Measurements from ENCODE around the gene GUCY2C. TPM values are rescaled to one million over a fixed set of nuclear protein-coding genes. Genes with fewer than 3 reads are reported as not detected.

GUCY2C gene
- total RNA-seq (not detected), total RNA-seq (0 to 0.32 (median 0) reads per million in 172 experiments)
- 0.01 TPM for polyA plus RNA-seq (2013, experiment 1 of 2)
- 0.01 TPM for polyA plus RNA-seq (2013, experiment 2 of 2)

DNA sequence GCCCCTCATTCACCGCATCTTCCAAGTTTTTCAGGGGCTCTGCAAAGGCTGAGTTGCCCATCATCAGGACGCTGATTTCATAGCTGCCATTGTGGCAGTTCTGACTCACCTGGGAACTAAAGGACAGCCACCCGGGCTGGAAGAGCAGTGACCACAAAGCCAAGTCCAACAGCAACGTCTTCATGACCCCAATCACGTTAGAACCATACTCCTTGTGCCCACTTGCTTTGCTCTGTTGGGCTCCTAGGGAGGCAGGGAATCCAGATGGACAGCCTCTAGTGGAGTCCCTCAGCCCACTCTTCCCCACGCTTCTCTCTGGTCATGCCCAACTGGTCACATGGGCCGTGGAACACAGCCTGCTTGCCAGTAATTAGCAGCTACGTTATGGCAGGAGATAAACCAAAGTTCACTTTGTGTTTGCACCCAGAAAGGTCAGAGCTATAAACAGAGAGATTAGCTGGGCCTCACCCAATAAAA, at the start of gene GUCY2C:
Gene GUCY2C, minus strand, starts transcription at position 335 of the 477 bp plus-strand sequence. Its CDS starts 151 bp downstream, at position 184.
- H3K4me1 ChIP-seq (ENCODE audit: insufficient read depth, low read length), result no peaks in the 10 kb centered on the region
- H3K9me3 ChIP-seq (ENCODE audit: control insufficient read depth in 1 of 2, insufficient read depth in 1 of 2, low read length in 2 of 2), result no peaks in the 10 kb centered on the region
- POLR2A ChIA-PET, result no interaction called here
- CTCF ChIA-PET, result no interaction called here
- ATAC-seq (ENCODE audit: poor library complexity) (no peak), DNase-seq (no peak)
- H3K36me3 ChIP-seq (ENCODE audit: insufficient read depth, low read length), result no peaks in the 10 kb centered on the region
- H3K4me3 ChIP-seq (ENCODE audit: low read length), result no peak within 1 kb of the TSS
- Mint-ChIP-seq H3K27me3 (peaks cover 8% of the 10 kb centered on the region), H3K36me3 (ENCODE audit: low read depth) (no peaks in the 10 kb centered on the region), H3K27ac (no peak within 1 kb of the TSS), H3K4me3 (no peak within 1 kb of the TSS), H3K9me3 (no peaks in the 10 kb centered on the region), H3K4me1 (ENCODE audit: low read depth) (no peaks in the 10 kb centered on the region)
- intact Hi-C loops (cut with DNase I, micrococcal nuclease), result no loop called here
- peaks cover 0 to 3% of the 10 kb centered on the region in 2 experiments for H3K27me3 ChIP-seq (ENCODE audit: control insufficient read depth in 1 of 2, insufficient read depth in 2 of 2, low read length in 2 of 2)
- no peak within 1 kb of the TSS for H3K27ac ChIP-seq (ENCODE audit: low read depth in 1 of 2, low read length in 2 of 2)
- TF ChIP-seq, protein P1, sequence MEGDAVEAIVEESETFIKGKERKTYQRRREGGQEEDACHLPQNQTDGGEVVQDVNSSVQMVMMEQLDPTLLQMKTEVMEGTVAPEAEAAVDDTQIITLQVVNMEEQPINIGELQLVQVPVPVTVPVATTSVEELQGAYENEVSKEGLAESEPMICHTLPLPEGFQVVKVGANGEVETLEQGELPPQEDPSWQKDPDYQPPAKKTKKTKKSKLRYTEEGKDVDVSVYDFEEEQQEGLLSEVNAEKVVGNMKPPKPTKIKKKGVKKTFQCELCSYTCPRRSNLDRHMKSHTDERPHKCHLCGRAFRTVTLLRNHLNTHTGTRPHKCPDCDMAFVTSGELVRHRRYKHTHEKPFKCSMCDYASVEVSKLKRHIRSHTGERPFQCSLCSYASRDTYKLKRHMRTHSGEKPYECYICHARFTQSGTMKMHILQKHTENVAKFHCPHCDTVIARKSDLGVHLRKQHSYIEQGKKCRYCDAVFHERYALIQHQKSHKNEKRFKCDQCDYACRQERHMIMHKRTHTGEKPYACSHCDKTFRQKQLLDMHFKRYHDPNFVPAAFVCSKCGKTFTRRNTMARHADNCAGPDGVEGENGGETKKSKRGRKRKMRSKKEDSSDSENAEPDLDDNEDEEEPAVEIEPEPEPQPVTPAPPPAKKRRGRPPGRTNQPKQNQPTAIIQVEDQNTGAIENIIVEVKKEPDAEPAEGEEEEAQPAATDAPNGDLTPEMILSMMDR (IDR thresholded peaks at IDR 0.05), result no peak

DNA sequence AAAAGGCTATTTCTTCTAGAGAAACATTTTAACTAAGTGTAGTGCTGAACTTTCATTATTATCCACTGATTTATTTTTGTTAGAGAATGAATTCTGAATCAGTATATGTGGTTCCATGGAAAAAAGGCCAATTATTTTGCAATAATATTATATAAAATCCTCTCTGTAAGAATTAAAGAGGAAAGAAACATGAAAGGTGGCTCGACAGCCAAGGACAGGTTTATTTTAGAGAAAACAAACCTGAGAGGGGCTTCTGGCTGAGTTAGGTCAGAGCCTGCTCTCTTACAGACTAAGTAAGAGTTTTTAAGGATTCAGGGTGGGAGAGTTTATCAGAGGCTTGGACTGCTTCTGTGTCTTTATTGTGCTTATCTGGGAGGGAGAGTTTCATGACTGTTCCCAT, 46.7 kb upstream of the GUCY2C start:
- Mint-ChIP-seq H3K4me1 (ENCODE audit: low read depth) (no peaks in the 10 kb centered on the region), H3K4me3 (no peak overlapping the region), H3K27ac (no peak overlapping the region), H3K36me3 (ENCODE audit: low read depth) (peaks cover 42% of the 10 kb centered on the region), H3K27me3 (no peaks in the 10 kb centered on the region), H3K9me3 (peaks cover 2% of the 10 kb centered on the region)
- peaks cover 2% of the 10 kb centered on the region for H3K36me3 ChIP-seq (ENCODE audit: insufficient read depth, low read length)
- intact Hi-C loops (cut with DNase I, micrococcal nuclease), result no loop called here
- TF ChIP-seq, protein P1 (IDR thresholded peaks at IDR 0.05), result no peak
- H3K27ac ChIP-seq (ENCODE audit: low read depth in 1 of 2, low read length in 2 of 2), result no peak overlapping the region
- POLR2A ChIA-PET, result interaction anchor here (0.7 kb wide), 1 partner anchor 41 kb away, joined by 3 read pairs; no protein-coding TSS in a partner anchor
- ATAC-seq (ENCODE audit: poor library complexity) (no peak), DNase-seq (no peak)
- no peaks in the 10 kb centered on the region for H3K9me3 ChIP-seq (ENCODE audit: control insufficient read depth in 1 of 2, insufficient read depth in 1 of 2, low read length in 2 of 2)
- no peak overlapping the region for H3K4me3 ChIP-seq (ENCODE audit: low read length)
- H3K4me1 ChIP-seq (ENCODE audit: insufficient read depth, low read length), result no peaks in the 10 kb centered on the region
- no peaks in the 10 kb centered on the region for H3K27me3 ChIP-seq (ENCODE audit: control insufficient read depth in 1 of 2, insufficient read depth in 2 of 2, low read length in 2 of 2)
- CTCF ChIA-PET, result no interaction called here

DNA sequence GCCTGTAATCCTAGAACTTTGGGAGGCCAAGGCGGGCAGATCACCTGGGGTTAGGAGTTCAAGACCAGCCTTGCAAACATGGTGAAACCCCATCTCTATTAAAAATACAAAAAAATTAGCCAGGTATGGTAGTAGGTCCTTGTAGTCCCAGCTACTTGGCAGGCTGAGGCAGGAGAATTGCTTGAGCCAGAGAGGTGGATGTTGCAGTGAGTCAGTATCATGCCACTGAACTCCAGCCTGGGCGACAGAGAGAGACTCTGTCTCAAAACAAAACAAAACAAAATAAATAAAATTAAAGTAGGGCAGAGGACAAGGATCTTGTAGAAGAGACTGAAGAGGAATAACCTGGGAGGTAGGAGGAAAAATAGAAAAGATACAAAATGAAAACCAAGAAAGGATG, 45.5 kb upstream of the GUCY2C start:
- intact Hi-C loops (cut with DNase I, micrococcal nuclease), result no loop called here
- no peaks in the 10 kb centered on the region for H3K9me3 ChIP-seq (ENCODE audit: control insufficient read depth in 1 of 2, insufficient read depth in 1 of 2, low read length in 2 of 2)
- CTCF ChIA-PET, result no interaction called here
- Mint-ChIP-seq H3K9me3 (no peaks in the 10 kb centered on the region), H3K36me3 (ENCODE audit: low read depth) (peaks cover 32% of the 10 kb centered on the region), H3K4me3 (no peak overlapping the region), H3K27me3 (no peaks in the 10 kb centered on the region), H3K4me1 (ENCODE audit: low read depth) (no peaks in the 10 kb centered on the region), H3K27ac (no peak overlapping the region)
- DNase-seq (no peak), ATAC-seq (ENCODE audit: poor library complexity) (no peak)
- no peaks in the 10 kb centered on the region for H3K4me1 ChIP-seq (ENCODE audit: insufficient read depth, low read length)
- no peak overlapping the region for H3K4me3 ChIP-seq (ENCODE audit: low read length)
- H3K27ac ChIP-seq (ENCODE audit: low read depth in 1 of 2, low read length in 2 of 2), result no peak overlapping the region
- peaks cover 2% of the 10 kb centered on the region for H3K36me3 ChIP-seq (ENCODE audit: insufficient read depth, low read length)
- TF ChIP-seq, protein P1 (IDR thresholded peaks at IDR 0.05), result no peak
- no peaks in the 10 kb centered on the region for H3K27me3 ChIP-seq (ENCODE audit: control insufficient read depth in 1 of 2, insufficient read depth in 2 of 2, low read length in 2 of 2)
- POLR2A ChIA-PET, result no interaction called here

All from CD4-positive, alpha-beta T cell (primary cell).